HG03159 (cell line): Measurements from ENCODE around the gene SLC25A10.
"Not testable (repeated sequence)": the region's sequence is repeated elsewhere in the genome, so short reads cannot be mapped to it uniquely, and the experiment has no call there.

Source experiments
- ATAC-seq: cut with Tn5 transposase; IDR thresholded peaks from one replicate; pipeline ENCODE4 v1.9.1; 2021; ENCODE audit warnings: mild to moderate bottlenecking, moderate library complexity; ENCODE audit not compliant: unreplicated experiment

SLC25A10 gene, protein sequence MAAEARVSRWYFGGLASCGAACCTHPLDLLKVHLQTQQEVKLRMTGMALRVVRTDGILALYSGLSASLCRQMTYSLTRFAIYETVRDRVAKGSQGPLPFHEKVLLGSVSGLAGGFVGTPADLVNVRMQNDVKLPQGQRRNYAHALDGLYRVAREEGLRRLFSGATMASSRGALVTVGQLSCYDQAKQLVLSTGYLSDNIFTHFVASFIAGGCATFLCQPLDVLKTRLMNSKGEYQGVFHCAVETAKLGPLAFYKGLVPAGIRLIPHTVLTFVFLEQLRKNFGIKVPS

DNA sequence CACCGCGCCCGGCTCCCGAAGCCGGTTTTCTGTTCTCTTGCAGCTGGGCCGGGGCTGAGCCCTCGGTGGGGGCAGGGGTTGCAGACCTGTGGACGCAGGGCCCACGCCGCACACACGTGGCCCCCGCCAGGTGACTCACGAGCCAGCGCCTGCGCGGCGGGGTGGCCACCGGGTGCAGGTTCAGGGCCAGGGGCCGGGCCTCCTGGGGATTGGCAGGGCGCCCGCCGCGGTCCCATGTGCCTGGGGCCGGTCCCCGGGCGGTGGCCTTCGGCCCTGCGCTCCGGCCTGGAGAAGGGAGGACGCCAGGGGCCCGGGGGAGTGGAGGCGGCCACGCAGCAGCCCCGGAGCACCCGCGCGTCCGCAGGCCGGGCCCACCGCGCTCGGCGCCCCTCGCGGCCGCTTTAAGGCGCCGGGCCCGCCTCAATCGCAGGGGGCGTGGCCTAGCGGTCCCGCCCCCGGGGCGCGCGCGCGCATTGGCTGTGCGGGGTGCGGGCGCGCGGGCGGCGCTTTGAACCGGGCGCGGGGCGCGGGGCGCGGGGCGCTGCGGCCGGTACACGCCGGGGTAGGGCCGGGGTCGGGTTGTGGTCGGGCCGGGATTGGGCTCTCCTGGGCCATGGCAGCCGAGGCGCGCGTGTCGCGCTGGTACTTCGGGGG lies at the start of gene SLC25A10:
TSS of gene SLC25A10 (plus strand) at position 471 of the 654 bp plus-strand sequence. CDS start at position 614, 143 bp downstream.
- peak; percentile 69 for ATAC-seq

DNA sequence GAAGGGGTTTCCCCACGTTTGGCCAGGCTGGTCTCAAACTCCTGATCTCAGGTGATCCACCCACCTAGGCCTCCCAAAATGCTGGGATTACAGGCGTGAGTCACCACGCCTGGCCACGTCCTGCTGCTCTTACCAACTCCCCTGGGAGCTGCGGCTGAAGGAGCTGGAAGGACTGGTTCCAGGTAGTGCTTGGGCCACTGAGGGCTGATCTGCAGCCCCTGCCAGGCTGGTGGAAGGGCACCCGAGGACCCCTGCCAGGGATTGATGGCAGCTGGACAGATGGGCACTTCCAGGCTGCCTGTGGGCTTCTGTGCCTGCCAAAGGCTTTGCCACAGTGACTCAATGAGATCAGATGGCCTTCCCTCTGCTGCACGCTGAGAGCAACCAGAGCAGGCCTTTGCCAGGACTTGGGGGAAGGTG lies 48.0 kb upstream of the SLC25A10 start:
- ATAC-seq, result no peak

DNA sequence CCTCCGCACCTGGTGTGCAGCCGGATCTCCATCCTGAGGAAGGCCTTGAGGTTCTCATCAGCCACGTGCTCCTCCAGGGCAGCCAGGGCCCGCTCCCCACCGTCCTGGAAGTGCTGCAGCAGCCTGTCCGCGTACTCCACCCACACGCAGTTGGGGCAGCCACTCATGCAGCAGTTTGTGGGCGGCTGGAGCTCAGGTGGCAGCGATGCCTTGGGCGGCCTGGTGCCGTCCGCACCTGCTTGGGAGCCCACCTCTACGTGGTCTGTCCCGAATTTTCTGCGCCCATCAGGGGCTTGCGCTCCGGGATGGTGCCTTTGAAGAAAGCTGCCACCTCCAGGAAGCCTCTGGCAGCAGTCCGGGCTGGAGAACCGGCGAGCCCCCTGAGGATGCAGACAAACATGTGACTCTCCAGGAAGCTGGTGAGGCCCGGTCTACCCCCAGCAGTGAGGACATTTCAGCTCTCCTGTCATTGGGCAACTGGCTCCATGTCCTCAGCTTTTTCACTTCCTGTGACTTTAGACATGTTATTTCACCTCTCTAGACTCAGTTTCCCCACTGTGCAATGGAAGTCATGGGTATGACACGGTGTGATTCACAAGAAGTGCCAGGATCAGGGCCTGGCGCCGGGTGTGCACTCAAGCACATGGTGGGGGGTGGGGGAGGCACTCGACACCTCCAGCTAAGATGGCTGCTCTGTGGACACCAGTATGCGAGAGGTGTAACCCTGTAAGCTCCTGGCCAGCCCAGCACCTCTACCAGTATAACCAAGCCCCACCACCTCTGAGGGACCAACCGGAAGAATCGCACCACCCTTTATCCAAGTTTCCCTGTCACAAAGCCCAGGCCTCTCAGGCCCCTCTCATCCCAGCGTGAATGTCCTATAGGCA lies 46.6 kb upstream of the SLC25A10 start:
- ATAC-seq, result peak; percentile 11

DNA sequence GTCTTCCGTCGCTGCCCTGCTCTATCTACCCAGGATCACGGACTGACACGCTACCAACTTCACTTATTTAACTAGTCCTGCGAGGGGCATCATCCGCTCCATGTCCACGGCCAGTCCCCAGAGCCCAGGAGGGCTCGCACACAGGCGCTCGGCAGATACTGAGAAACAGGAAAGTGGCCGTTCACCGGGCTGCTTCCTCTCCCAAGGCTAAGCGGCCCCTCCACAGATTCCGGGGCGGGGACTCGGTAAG lies 46.1 kb upstream of the SLC25A10 start:
- ATAC-seq, result peak; percentile 11

DNA sequence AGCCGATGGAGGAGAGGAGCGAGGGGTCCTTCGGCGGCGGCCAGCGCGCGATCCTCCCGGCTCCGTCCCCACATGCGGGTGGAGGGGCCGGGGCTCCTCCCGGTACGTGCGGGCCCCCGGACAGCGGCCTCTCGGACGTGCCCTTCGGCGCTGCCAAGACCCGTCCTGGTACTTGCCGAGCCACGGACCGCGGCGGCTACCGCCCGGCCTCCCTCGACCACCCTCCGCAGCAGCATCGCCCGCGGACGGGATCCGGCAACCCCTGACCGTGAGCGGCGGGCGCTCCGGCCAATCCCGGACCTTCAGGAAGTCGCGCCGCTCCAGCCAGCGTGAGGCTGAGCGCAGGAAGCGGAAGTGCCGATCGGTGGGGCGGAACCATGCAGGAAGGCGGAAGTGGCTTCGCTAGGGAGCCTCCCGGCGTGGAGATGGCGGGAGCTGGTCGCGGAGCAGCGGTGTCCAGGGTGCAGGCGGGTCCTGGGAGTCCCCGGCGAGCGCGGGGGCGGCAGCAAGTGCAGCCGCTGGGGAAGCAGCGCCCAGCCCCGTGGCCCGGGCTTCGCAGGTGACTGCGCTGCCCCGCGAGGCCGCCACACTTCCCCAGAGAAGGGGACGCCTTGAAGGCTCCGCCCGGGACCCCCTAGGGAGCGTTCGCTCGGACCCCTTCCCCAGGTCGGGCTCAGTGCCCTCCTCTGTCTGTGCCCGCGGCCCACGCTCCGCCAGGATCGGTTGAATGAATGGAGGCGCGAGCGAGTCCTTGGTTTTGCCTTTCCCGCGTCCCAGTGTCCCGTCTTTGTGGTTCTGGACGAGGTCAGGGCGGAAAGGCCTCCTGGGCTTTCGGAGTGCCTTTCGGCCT lies 45.5 kb upstream of the SLC25A10 start, which contains the start of the genes CCDC137 and OXLD1:
TSS of gene CCDC137 (plus strand) at position 396 of the 850 bp plus-strand sequence. CDS start at position 426, 30 bp downstream.
TSS of gene OXLD1 (minus strand) at position 264 of the 850 bp plus-strand sequence. CDS start at position 236, 28 bp downstream.
- peak; percentile 90 for ATAC-seq

DNA sequence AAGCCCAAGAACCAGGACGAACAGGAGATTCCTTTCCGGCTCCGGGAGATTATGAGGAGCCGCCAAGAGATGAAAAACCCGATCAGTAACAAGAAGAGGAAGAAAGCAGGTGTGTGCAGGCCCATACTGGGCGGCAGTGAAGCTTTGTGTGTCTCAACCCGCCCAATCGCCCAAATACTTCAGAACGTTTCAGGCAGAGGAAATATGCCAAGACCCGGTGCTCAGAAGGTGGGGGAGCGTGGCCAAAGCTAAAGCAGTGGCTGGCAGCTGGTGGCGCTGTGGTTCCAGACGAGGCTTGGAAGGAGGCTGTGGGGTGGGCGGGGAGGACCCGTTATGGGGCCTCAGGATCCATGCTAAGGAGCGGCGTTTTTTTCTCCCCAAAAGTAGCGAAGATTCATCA lies 44.3 kb upstream of the SLC25A10 start:
- no peak for ATAC-seq

DNA sequence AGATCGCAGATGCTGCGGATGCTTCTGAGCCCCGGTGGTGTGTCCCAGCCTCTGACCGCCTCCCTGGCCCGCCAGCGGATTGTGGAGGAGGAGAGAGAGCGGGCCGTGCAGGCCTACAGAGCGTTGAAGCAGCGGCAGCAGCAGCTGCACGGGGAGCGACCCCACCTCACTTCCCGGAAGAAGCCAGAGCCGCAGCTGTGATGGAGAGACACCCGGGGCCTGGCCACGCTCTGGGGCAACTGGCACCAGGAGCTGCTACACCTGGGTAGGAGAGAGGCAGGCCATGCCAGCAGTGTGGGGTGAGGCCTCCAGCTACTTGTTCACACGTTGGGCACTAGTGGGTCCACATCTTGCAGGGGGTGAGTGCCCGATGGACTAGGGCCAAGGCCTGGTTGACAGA lies 39.6 kb upstream of the SLC25A10 start:
- no peak for ATAC-seq

DNA sequence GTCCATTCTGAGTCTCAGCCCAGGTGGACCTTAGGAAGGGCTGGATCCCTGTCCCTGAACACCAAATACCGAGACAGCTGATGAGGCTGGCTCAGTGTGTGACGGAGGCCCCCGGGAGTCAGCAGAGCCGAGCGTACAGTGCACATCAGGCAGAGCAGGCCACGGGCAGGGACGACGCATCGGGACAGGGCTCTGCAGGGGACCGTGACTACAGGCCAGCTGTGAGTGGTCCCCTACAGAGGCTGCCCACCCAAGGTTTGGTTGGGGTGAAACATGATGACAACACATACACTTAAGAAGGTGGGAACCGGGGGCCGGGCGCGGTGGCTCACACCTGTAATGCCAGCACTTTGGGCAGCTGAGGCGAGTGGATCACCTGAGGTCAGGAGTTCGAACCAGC lies 39.1 kb upstream of the SLC25A10 start:
- no peak for ATAC-seq

DNA sequence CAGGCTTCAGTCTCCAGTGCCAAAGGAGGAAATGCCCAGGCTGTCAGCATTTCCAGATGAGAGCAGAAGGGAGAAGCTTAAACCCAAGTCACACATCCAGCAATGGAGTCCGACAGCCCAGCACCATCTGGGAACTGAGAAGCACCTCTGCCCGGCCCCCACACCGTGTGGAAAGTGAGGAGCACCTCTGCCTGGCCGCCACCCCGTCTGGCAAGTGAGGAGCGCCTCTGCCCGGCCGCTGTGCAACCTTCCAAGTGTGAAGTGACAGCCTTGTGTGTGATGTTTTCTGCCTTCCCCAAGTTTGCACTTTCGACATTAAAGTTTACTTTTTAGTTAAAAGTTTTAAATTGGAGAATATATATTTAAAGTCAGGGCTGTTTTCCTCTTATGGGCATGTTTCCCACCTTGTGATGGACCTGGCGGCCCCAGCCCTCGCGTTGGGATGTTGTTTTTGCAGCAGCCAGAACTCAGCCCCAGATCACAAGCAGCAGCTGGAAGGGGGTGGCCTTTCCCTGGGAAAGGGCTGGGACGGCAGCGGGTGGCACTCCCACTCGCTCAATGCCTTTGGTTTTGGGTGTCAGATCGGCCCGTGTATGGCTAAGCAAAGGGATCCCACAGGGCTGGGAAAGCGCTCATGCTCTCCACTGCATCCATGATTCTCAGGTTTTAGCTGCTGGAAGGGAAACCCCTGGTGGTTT lies 38.4 kb upstream of the SLC25A10 start:
- ATAC-seq, result no peak

DNA sequence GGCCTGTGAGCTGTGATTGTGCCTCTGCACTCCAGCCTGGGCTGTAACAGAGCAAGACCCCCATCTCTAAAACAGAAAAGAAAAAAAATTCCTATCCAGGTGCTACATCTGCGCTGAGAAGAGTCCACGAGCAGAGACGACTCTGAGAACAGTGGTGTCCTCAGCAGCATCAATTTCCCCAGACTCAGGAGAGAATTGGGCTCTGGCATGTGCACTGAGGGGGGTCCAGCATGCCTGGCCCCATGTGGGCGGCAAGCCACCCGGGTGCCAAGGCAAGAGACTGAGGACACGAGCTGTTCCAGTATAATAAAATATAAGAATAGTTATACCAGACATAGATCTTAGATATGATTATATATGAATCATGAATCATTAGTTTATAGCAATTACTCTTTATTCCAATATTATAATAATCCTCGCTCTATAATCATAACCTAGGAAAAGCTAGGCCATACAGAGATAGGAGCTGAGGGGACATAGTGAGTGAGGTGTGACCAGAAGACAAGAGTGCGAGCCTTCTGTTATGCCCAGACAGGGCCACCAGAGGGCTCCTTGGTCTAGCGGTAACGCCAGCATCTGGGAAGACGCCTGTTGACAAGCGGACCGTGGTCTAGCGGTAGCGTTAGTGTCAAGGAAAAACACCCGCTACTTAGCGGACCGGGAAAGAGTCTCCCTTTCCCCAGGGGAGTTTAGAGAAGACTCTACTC lies 36.4 kb upstream of the SLC25A10 start:
- ATAC-seq, result not testable (repeated sequence)

DNA sequence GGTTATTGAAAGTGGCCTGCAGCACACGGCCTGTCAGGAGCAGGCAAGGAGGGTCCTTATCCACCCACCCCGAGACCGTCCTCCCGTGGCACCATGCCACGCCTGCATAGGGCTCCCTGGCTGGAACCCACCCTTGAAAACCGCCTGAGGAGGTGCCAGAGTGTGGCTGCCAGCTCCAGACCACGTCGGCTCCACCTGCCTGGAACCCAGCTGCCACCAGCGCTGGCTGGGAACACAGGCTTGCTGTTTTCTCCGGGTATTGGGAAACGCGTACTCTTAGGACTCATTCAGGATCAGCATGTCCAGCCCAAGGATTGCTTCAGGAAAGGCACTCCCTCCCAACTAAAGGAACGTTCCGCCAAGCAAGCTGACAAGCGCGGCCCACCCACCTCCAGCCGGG lies 35.2 kb upstream of the SLC25A10 start:
- ATAC-seq, result no peak

DNA sequence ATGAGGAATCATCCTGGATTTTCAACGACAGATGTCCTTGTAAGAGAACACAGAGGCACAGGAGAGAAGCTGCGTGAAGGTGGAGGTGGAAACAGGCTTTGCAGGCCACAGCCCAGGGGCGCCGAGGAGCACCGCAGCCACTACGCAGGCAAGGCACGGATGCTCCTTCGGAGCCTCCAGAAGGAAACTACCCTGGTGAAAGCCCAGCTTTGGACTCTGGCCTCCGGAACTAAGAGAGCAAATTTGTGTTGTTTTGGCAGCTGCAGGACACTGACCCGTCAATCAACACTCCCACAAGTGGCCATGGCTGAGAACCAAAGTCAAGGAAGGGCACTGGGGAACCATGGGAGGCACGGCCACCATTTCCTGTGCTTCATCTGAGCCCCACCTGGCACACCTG lies 31.9 kb upstream of the SLC25A10 start:
- ATAC-seq, result no peak

DNA sequence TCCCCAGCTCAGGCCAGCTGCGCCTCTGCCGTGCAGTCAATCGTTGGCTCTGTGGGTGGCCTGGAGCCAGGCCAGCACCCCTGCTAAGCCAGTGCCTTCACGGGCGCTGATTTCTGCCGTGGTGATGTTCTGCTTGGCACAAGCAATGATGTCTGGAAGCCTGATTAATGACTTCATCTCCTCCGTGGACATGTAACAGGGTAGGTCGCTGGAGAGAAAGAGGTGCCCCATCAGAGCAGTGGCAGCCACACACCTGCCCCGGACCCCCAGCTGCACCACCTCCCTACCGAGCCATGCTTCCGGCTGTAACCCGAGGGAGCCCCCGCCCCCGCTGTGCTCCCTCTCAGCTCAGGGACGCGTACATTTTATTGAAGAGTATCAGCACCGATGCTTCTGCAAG lies 30.4 kb upstream of the SLC25A10 start:
- no peak for ATAC-seq

DNA sequence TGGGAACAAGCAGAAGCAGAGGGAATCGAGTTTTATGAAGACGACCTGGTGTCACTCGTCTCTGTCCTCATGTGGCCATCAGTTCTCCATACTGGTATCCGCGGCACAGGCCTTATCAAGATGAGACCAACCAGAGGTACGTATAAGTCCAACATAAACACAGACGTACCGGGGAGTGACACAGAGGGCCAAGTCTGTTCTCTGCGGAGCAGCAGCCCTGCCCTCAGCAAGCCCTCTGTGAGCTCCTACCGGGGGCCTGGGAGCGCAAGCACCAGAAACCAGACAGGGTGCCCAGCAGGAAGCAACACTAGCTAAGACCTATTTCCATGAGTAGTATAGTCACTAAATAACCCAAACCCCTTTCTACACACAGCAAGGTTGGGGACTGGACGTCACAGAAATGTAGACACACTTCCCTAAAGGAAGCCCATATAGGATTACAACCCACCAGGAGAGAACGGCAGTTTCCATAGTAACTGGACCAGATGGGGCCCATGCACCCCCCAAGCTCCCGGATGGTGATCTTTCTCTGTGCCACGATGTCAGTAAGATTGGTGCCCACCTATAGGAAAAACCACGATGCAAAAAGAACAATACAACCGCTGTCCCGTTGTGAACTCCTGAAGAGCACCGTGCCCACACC lies 29.4 kb upstream of the SLC25A10 start:
- no peak for ATAC-seq

DNA sequence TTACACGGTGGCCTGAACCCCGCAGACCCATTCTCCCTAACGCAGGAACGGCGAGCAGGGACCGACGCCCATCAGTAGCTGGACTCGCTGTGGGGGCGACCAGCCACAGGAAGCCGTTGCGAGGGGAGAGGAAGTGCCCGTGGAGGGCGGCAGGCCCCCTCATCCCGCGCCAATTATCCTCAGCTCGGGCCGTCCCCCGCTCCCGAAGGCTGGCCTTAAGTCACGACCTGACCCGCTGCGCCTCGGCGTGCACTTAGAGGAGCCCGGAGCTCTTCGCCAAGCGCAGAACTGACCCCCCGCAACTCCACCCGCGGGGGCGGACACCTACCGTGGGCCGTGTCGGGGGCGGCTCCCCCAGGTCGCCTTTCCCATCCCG lies 28.9 kb upstream of the SLC25A10 start:
- no peak for ATAC-seq

DNA sequence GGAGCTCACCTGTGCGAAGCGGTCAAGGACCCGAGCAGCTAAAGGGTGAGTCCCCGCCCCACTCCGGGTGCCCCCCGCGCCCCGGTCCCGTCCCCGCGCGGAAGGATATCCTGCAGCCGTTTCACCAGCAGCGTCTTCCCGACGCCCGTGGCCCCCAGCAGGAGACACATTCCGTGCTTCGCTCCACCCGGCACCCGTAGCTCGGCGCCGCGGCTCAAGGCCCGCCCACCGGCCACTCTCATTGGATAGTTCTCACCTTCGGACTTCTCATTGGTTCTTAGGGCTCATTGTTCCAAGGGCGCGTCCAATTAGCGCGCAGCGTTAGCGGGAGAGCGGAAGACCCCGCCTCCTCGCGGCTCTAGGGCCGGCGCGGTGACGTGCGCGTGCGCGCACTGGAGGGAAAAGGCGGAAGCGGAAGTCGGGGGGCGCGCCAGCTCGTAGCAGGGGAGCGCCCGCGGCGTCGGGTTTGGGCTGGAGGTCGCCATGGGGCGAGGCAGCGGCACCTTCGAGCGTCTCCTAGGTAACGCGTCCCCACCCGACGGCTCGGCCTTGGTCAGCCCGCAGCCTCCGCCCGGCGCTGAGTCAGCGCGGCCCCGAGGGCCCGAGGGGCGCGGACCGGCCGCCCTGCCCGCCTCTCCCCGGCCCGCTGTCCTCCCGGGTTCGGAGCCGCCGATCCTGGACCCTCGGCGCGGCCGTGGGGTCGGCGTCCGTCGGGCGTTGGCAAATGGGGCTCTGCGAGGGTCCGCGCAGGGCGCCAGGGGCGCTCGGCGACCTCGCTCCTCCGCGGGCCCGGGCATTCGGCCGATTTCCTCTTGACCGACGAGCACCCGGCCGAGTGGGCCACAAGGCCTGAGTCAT lies 28.3 kb upstream of the SLC25A10 start, which contains the start of the genes ARL16 and HGS:
TSS of gene ARL16 (minus strand) at position 214 of the 858 bp plus-strand sequence. CDS start at position 170, 44 bp downstream.
TSS of gene HGS (plus strand) at position 428 of the 858 bp plus-strand sequence. CDS start at position 484, 56 bp downstream.
- ATAC-seq, result peak; percentile 90

DNA sequence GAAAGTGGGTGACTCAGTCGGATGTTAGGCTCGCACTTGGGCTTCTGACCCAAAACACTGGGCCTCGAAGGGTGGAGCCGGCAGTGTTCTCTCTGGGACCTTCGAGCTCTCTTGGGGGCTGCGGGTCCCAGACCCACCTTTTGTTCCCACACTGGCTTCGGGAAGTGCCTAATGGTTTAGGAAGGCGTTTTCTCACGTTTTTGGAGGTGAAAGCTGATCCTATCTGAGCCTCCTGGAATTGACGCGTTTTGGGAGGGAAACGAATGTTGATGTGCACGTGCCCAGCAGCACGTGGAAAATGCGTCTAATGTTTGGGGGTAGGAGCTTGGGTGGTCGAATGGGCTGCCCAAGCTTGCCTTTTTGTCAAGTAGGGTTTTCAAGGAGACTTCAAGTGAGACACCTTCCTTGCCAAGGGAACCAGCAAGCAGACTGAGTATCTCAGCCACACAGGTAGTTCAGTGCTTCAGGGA lies 27.6 kb upstream of the SLC25A10 start:
- ATAC-seq, result no peak

DNA sequence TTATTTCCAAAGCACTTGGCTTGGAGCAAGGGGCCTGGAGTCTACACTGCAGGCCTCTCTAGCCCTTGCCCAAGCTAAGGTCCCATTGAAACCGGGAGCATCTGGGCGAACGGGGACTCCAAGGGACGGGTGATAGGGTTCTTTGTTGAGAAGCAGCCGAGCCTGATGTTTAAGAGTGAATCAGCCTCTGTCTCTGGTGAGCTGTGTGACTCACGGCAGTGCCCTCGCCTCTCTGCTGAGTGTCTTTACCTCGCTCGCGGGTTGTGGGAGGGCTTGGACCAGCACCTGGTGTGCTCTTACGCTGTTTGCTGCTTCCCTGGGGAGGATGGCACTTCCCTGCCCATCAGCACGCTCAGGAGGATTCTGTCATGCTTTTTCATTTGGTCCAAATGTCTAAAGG lies 27.0 kb upstream of the SLC25A10 start:
- no peak for ATAC-seq
